ENCODE data around the gene IQSEC2.

DNA sequence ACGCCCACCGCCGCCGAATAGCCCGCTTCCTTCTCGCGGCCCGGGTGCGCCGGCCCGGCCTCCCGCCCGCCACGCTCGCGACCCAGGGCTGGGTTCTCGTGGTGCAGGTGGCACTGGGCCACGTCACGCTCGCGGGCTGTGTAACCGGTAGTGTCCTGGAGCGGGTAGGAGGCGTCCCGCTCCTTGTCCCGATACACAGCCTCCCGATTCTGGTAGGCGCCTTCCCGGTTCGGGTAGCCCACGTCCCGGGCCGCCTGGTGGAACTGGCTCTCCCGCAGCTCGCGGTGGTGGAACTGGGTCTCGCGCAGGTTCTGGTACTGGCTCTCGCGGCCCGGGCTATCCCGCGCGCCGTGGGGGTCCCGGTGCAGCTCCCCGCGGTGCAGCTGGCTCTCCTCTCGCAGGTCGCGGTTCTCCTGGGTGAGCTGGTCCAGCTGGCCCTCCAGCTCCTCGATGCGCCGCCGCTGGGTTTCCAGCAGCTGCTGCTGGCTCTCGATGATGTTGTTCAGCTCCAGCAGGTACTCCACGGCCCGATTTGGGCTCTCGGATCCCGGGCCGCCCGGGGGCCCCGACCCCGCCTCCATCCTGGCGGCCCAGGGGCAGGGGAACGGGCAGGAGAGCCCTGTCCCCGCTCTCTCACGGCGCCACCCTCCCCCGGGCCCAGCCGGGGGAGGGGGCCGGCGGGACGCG is 39.3 kb upstream of the IQSEC2 start:
- TF ChIP-seq FOXA3 (CRISPR knock-in tag; IDR thresholded peaks at IDR 0.05) (no peak), JDP2 (CRISPR knock-in tag; IDR thresholded peaks at IDR 0.05; ENCODE audit: borderline replicate concordance) (no peak), KDM6A (CRISPR knock-in tag; IDR thresholded peaks at IDR 0.05; ENCODE audit: low read depth) (no peak), MEIS1 (CRISPR knock-in tag; IDR thresholded peaks at IDR 0.05; ENCODE audit: borderline replicate concordance) (no peak), RFX5 (IDR thresholded peaks at IDR 0.05; ENCODE audit: low read depth, low read length) (no peak), KAT2B (IDR thresholded peaks at IDR 0.05; ENCODE audit: borderline replicate concordance, low read depth, low read length) (no peak), ASH2L (IDR thresholded peaks at IDR 0.05; ENCODE audit: insufficient read length, low read depth, low read length) (no peak), FOXM1 (CRISPR knock-in tag; IDR thresholded peaks at IDR 0.05) (no peak), POLR2A (IDR thresholded peaks at IDR 0.05; ENCODE audit: insufficient read depth in 1 of 2, low read depth in 2 of 2, low read length in 2 of 2) (no peak)
- TF ChIP-seq, protein P1, sequence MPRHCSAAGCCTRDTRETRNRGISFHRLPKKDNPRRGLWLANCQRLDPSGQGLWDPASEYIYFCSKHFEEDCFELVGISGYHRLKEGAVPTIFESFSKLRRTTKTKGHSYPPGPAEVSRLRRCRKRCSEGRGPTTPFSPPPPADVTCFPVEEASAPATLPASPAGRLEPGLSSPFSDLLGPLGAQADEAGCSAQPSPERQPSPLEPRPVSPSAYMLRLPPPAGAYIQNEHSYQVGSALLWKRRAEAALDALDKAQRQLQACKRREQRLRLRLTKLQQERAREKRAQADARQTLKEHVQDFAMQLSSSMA (CRISPR knock-in tag; IDR thresholded peaks at IDR 0.05) = no peak
- TF ChIP-seq, protein P2, sequence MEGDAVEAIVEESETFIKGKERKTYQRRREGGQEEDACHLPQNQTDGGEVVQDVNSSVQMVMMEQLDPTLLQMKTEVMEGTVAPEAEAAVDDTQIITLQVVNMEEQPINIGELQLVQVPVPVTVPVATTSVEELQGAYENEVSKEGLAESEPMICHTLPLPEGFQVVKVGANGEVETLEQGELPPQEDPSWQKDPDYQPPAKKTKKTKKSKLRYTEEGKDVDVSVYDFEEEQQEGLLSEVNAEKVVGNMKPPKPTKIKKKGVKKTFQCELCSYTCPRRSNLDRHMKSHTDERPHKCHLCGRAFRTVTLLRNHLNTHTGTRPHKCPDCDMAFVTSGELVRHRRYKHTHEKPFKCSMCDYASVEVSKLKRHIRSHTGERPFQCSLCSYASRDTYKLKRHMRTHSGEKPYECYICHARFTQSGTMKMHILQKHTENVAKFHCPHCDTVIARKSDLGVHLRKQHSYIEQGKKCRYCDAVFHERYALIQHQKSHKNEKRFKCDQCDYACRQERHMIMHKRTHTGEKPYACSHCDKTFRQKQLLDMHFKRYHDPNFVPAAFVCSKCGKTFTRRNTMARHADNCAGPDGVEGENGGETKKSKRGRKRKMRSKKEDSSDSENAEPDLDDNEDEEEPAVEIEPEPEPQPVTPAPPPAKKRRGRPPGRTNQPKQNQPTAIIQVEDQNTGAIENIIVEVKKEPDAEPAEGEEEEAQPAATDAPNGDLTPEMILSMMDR (CRISPR knock-in tag; IDR thresholded peaks at IDR 0.05) = no peak
